ENCODE data around the gene MMAA.

GRCh38 chr4:145619639-145619996, 433 bp downstream of the MMAA start:
- TF ChIP-seq CTCF (IDR thresholded peaks at IDR 0.05) (no peak), POLR2A (IDR thresholded peaks at IDR 0.05) (no peak)

Data from gastroesophageal sphincter (tissue), 3 donors.